Measurements from ENCODE around the gene PALLD. TPM values are rescaled to one million over a fixed set of nuclear protein-coding genes. Genes with fewer than 3 reads are reported as not detected.

Gene PALLD
- total RNA-seq, 1 donor from 2014 or later, result 69.2 TPM

DNA sequence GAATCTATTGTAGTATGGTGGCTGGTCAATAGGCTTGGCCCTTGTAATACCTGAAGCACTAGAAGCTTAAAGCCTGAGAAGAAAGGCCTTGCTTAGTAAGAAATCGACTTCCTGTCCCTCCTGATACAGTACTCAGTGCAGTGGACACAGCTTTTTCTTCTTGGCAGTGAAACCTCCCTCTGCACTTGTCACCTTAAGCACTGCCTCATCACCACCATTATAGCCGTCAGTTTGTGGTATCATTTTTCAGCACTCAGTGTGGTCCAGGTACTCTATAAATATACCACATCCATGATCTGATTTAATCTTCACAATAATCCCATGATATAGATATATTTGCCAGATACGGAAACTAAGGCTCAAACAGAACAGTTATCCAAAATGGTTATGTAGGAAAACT, 75.2 kb downstream of the PALLD start:
- no peak for FAIRE-seq
- TF ChIP-seq, protein P1, sequence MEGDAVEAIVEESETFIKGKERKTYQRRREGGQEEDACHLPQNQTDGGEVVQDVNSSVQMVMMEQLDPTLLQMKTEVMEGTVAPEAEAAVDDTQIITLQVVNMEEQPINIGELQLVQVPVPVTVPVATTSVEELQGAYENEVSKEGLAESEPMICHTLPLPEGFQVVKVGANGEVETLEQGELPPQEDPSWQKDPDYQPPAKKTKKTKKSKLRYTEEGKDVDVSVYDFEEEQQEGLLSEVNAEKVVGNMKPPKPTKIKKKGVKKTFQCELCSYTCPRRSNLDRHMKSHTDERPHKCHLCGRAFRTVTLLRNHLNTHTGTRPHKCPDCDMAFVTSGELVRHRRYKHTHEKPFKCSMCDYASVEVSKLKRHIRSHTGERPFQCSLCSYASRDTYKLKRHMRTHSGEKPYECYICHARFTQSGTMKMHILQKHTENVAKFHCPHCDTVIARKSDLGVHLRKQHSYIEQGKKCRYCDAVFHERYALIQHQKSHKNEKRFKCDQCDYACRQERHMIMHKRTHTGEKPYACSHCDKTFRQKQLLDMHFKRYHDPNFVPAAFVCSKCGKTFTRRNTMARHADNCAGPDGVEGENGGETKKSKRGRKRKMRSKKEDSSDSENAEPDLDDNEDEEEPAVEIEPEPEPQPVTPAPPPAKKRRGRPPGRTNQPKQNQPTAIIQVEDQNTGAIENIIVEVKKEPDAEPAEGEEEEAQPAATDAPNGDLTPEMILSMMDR (IDR thresholded peaks at IDR 0.05; ENCODE audit: insufficient read depth, low read length, severe bottlenecking), result no peak

DNA sequence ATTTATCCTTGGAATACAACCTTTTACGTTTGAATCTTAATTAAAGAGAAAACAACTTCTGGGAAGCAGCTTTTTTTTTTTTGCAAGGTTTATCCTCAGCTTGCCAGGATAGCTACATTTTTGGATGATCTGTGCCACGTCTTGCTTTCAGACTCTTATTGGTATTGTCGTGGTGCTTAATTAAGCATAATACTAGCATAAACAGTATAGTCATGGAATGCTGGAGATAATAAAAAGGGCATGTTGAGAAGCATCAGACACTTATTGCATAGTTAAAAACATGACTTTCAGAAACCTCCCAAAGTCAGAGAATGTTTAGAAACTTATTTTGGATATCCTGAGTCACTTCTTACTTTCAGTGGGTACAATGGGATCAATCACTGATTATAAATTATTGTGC, 77.0 kb downstream of the PALLD start:
- Histone ChIP-seq H3K27me3 (ENCODE audit: control insufficient read depth, insufficient read depth, low read length) (no peaks in the 10 kb centered on the region), H3K4me3 (ENCODE audit: low read depth, low read length) (no peak overlapping the region), H3K36me3 (ENCODE audit: control insufficient read depth, insufficient read depth, low read length) (no peaks in the 10 kb centered on the region)
- DNase-seq (ENCODE audit: low read depth), result no peak
- FAIRE-seq, result no peak
- TF ChIP-seq, protein P1 (IDR thresholded peaks at IDR 0.05; ENCODE audit: insufficient read depth, low read length, severe bottlenecking), result no peak

More for the DNA sequence above, 75.2 kb downstream of the PALLD start:
- H3K4me3 ChIP-seq (ENCODE audit: low read depth, low read length), result no peak overlapping the region
- no peaks in the 10 kb centered on the region for H3K36me3 ChIP-seq (ENCODE audit: control insufficient read depth, insufficient read depth, low read length)
- no peaks in the 10 kb centered on the region for H3K27me3 ChIP-seq (ENCODE audit: control insufficient read depth, insufficient read depth, low read length)
- no peak for DNase-seq (ENCODE audit: low read depth)

DNA sequence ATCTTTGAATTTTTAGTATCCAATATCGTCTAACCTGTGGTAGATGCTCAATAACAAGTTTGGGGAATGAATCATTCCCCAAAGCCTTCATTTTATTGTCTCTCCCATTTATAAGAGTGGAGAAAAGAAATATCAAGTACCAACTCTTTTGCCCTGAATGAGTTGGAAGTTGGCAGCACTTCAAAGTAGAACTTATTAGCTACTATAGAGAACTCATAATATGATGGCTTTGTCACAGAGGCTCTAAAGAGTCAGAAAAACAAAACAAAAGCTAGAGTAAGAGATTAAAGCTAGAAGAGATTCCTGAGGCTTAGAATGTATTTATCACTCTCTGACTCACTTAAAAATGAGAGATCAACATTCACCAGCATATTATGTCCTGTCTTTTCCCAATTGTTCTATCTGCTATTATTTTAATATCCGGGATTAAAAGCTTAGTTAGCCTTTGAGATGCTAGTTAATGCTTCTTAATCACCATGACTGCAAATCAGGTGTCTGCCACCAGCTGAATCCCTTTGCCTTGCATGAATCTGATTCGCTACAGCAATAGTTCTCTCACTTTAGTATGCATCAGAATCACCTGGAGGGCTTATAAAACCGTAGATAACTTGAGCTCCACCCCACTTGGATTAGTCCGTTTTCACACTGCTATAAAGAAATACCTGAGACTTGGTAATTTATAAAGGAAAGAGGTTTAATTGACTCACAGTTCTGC, 77.9 kb downstream of the PALLD start:
- H3K36me3 ChIP-seq (ENCODE audit: control insufficient read depth, insufficient read depth, low read length), result no peaks in the 10 kb centered on the region
- no peak for FAIRE-seq
- TF ChIP-seq, protein P1 (IDR thresholded peaks at IDR 0.05; ENCODE audit: insufficient read depth, low read length, severe bottlenecking), result no peak
- peak; percentile 60 for DNase-seq (ENCODE audit: low read depth)
- no peak overlapping the region for H3K4me3 ChIP-seq (ENCODE audit: low read depth, low read length)
- H3K27me3 ChIP-seq (ENCODE audit: control insufficient read depth, insufficient read depth, low read length), result no peaks in the 10 kb centered on the region

DNA sequence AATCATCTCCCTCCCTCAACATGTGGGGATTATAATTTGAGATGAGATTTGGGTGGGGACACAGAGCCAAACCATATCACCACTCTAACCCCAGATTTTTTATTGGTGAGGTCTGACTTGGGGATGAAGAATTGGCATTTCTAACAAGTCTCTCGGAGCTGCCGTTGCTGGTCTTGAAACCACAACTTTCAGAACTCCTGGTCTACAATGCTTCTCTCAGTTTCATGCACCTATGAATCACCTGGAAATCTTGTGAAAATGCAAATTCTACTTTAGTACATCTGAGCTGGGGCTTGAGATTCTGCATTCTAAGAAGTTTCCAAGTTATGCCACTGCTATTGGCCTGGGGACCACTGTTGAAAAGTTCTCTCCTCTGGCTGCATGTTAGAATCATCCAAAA, 78.6 kb downstream of the PALLD start:
- DNase-seq (ENCODE audit: low read depth) (no peak), FAIRE-seq (no peak)
- Histone ChIP-seq H3K4me3 (ENCODE audit: low read depth, low read length) (no peak overlapping the region), H3K36me3 (ENCODE audit: control insufficient read depth, insufficient read depth, low read length) (no peaks in the 10 kb centered on the region), H3K27me3 (ENCODE audit: control insufficient read depth, insufficient read depth, low read length) (no peaks in the 10 kb centered on the region)
- TF ChIP-seq, protein P1 (IDR thresholded peaks at IDR 0.05; ENCODE audit: insufficient read depth, low read length, severe bottlenecking), result no peak

DNA sequence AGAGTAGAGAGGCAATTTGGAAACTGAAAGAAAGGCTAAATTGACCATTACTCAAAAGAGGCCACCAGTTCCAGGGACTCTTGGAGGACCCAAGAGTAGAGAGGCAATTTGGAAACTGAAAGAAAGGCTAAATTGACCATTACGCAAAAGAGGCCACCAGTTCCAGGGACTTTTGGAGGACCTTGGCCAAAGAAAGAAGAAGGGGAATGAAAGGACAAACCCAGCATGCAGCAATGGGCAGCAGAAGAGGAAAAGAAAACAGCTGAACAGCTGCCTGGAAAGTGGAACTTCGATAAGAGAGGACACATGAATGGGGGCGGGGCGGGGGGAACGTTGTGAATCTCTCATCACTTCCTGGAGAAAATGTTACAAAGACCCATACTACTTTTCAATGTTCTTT, 80.8 kb downstream of the PALLD start:
- DNase-seq (ENCODE audit: low read depth) (no peak), FAIRE-seq (no peak)
- TF ChIP-seq, protein P1 (IDR thresholded peaks at IDR 0.05; ENCODE audit: insufficient read depth, low read length, severe bottlenecking), result no peak

DNA sequence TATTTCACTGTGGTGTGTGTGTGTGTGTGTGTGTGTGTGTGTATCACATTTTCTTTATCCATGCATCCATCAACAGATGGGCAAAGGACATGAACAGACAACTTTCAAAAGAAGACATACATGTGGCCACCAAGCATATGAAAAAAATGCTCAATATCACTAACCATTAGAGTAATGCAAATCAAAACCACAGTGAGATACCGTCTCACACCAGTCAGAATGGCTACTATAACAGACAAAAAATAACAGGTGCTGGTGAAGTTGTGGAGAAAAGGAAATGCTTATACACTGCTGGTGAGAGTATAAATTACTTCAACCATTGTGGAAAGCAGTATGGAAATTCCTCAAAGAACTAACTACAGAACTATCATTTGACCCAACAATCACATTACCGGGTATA, 83.4 kb downstream of the PALLD start:
- Histone ChIP-seq H3K27me3 (ENCODE audit: control insufficient read depth, insufficient read depth, low read length) (no peaks in the 10 kb centered on the region), H3K4me3 (ENCODE audit: low read depth, low read length) (no peak overlapping the region)
- FAIRE-seq, result no peak

More for the DNA sequence above, 80.8 kb downstream of the PALLD start:
- H3K36me3 ChIP-seq (ENCODE audit: control insufficient read depth, insufficient read depth, low read length), result no peaks in the 10 kb centered on the region
- H3K27me3 ChIP-seq (ENCODE audit: control insufficient read depth, insufficient read depth, low read length), result no peaks in the 10 kb centered on the region
- H3K4me3 ChIP-seq (ENCODE audit: low read depth, low read length), result no peak overlapping the region

More for the DNA sequence above, 83.4 kb downstream of the PALLD start:
- TF ChIP-seq, protein P1 (IDR thresholded peaks at IDR 0.05; ENCODE audit: insufficient read depth, low read length, severe bottlenecking), result no peak
- H3K36me3 ChIP-seq (ENCODE audit: control insufficient read depth, insufficient read depth, low read length), result no peaks in the 10 kb centered on the region
- no peak for DNase-seq (ENCODE audit: low read depth)
